HG02870 (cell line): ENCODE data around the gene KIAA0513.
"Not testable (repeated sequence)": the region's sequence is repeated elsewhere in the genome, so short reads cannot be mapped to it uniquely, and the experiment has no call there.

Source experiments
- ATAC-seq: cut with Tn5 transposase; IDR thresholded peaks from one replicate; pipeline ENCODE4 v1.9.1; 2021; ENCODE audit warnings: mild to moderate bottlenecking, moderate library complexity; ENCODE audit not compliant: unreplicated experiment

KIAA0513 gene

GRCh38 chr16:85027958-85028684, 526 bp downstream of the KIAA0513 start:
- ATAC-seq: peak; percentile 19

GRCh38 chr16:85028685-85029407, 1.3 kb downstream of the KIAA0513 start:
- no peak for ATAC-seq

- no peak for ATAC-seq
These were observed 1.8 kb downstream of the KIAA0513 start for GRCh38 chr16:85029408-85029784.

GRCh38 chr16:85029981-85030401, 2.4 kb downstream of the KIAA0513 start:
- no peak for ATAC-seq

- ATAC-seq: no peak
These were observed 3.9 kb downstream of the KIAA0513 start for GRCh38 chr16:85031451-85031850.

GRCh38 chr16:85032187-85032586, 4.6 kb downstream of the KIAA0513 start:
- not testable (repeated sequence) for ATAC-seq

- no peak for ATAC-seq
These were observed 5.6 kb downstream of the KIAA0513 start for GRCh38 chr16:85033171-85033570.

GRCh38 chr16:85034591-85035433, 7.2 kb downstream of the KIAA0513 start:
- no peak for ATAC-seq

GRCh38 chr16:85036236-85037049, 8.8 kb downstream of the KIAA0513 start:
- ATAC-seq: no peak

GRCh38 chr16:85037050-85037410, 9.4 kb downstream of the KIAA0513 start:
- no peak for ATAC-seq

- no peak for ATAC-seq
These were observed 10.1 kb downstream of the KIAA0513 start for GRCh38 chr16:85037721-85038120.

GRCh38 chr16:85040685-85041084, 13.1 kb downstream of the KIAA0513 start:
- ATAC-seq: no peak

- no peak for ATAC-seq
These were observed 13.9 kb downstream of the KIAA0513 start for GRCh38 chr16:85041219-85042166.

GRCh38 chr16:85042167-85042526, 14.6 kb downstream of the KIAA0513 start:
- ATAC-seq: no peak

- no peak for ATAC-seq
These were observed 15.0 kb downstream of the KIAA0513 start for GRCh38 chr16:85042606-85043005.

- ATAC-seq: no peak
These were observed 17.5 kb downstream of the KIAA0513 start for GRCh38 chr16:85045077-85045476.

- ATAC-seq: no peak
These were observed 18.3 kb downstream of the KIAA0513 start for GRCh38 chr16:85045641-85046471.

- ATAC-seq: no peak
These were observed 18.9 kb downstream of the KIAA0513 start for GRCh38 chr16:85046472-85046916.
